Measurements from ENCODE around the gene SLAIN2.

The SLAIN2 gene

GRCh38 chr4:48347282-48347921, 6.1 kb downstream of the SLAIN2 start:
- no peak overlapping the region for H3K4me3 ChIP-seq (ENCODE audit: low read length)
- H3K9me3 ChIP-seq (replicated peaks; ENCODE audit: low read length), result no peaks in the 10 kb centered on the region
- H3K36me3 ChIP-seq (ENCODE audit: insufficient read depth, low read length), result no peaks in the 10 kb centered on the region
- H3K27me3 ChIP-seq (ENCODE audit: control insufficient read depth, insufficient read depth, low read length), result no peaks in the 10 kb centered on the region
- no peak overlapping the region for H3K4me2 ChIP-seq (ENCODE audit: low read length)
- H3K9ac ChIP-seq (ENCODE audit: low read depth, low read length), result no peak overlapping the region
- peaks cover 36% of the 10 kb centered on the region for H3K4me1 ChIP-seq (ENCODE audit: control insufficient read depth, insufficient read depth, low read length)

- Histone ChIP-seq H3K4me3 (ENCODE audit: low read length) (no peak overlapping the region), H3K4me2 (ENCODE audit: low read length) (no peak overlapping the region), H3K27me3 (ENCODE audit: control insufficient read depth, insufficient read depth, low read length) (no peaks in the 10 kb centered on the region), H3K36me3 (ENCODE audit: insufficient read depth, low read length) (no peaks in the 10 kb centered on the region), H3K9me3 (replicated peaks; ENCODE audit: low read length) (no peaks in the 10 kb centered on the region), H3K4me1 (ENCODE audit: control insufficient read depth, insufficient read depth, low read length) (peaks cover 16% of the 10 kb centered on the region), H3K9ac (ENCODE audit: low read depth, low read length) (no peak overlapping the region)
These were observed 9.5 kb downstream of the SLAIN2 start for GRCh38 chr4:48350871-48351270.

- H3K4me2 ChIP-seq (ENCODE audit: low read length), result no peak overlapping the region
- no peak overlapping the region for H3K4me3 ChIP-seq (ENCODE audit: low read length)
- no peak overlapping the region for H3K9ac ChIP-seq (ENCODE audit: low read depth, low read length)
- no peaks in the 10 kb centered on the region for H3K9me3 ChIP-seq (replicated peaks; ENCODE audit: low read length)
- peaks cover 7% of the 10 kb centered on the region for H3K4me1 ChIP-seq (ENCODE audit: control insufficient read depth, insufficient read depth, low read length)
- no peaks in the 10 kb centered on the region for H3K36me3 ChIP-seq (ENCODE audit: insufficient read depth, low read length)
- no peaks in the 10 kb centered on the region for H3K27me3 ChIP-seq (ENCODE audit: control insufficient read depth, insufficient read depth, low read length)
These were observed 11.5 kb downstream of the SLAIN2 start for GRCh38 chr4:48352793-48353192.

GRCh38 chr4:48356355-48356754, 15.0 kb downstream of the SLAIN2 start:
- Histone ChIP-seq H3K9ac (ENCODE audit: low read depth, low read length) (no peak overlapping the region), H3K4me1 (ENCODE audit: control insufficient read depth, insufficient read depth, low read length) (peaks cover 21% of the 10 kb centered on the region), H3K36me3 (ENCODE audit: insufficient read depth, low read length) (no peaks in the 10 kb centered on the region), H3K27me3 (ENCODE audit: control insufficient read depth, insufficient read depth, low read length) (no peaks in the 10 kb centered on the region), H3K9me3 (replicated peaks; ENCODE audit: low read length) (no peaks in the 10 kb centered on the region), H3K4me2 (ENCODE audit: low read length) (no peak overlapping the region), H3K4me3 (ENCODE audit: low read length) (no peak overlapping the region)

GRCh38 chr4:48360285-48361011, 19.1 kb downstream of the SLAIN2 start:
- H3K4me3 ChIP-seq (ENCODE audit: low read length), result no peak overlapping the region
- no peaks in the 10 kb centered on the region for H3K27me3 ChIP-seq (ENCODE audit: control insufficient read depth, insufficient read depth, low read length)
- H3K4me2 ChIP-seq (ENCODE audit: low read length), result peak overlapping the region; percentile 40
- peaks cover 23% of the 10 kb centered on the region for H3K4me1 ChIP-seq (ENCODE audit: control insufficient read depth, insufficient read depth, low read length)
- H3K9me3 ChIP-seq (replicated peaks; ENCODE audit: low read length), result no peaks in the 10 kb centered on the region
- no peaks in the 10 kb centered on the region for H3K36me3 ChIP-seq (ENCODE audit: insufficient read depth, low read length)
- peak overlapping the region; percentile 3 for H3K9ac ChIP-seq (ENCODE audit: low read depth, low read length)

- H3K9me3 ChIP-seq (replicated peaks; ENCODE audit: low read length), result no peaks in the 10 kb centered on the region
- H3K36me3 ChIP-seq (ENCODE audit: insufficient read depth, low read length), result no peaks in the 10 kb centered on the region
- H3K9ac ChIP-seq (ENCODE audit: low read depth, low read length), result peak overlapping the region; percentile 3
- H3K27me3 ChIP-seq (ENCODE audit: control insufficient read depth, insufficient read depth, low read length), result no peaks in the 10 kb centered on the region
- H3K4me1 ChIP-seq (ENCODE audit: control insufficient read depth, insufficient read depth, low read length), result peaks cover 23% of the 10 kb centered on the region
- H3K4me3 ChIP-seq (ENCODE audit: low read length), result no peak overlapping the region
- peak overlapping the region; percentile 40 for H3K4me2 ChIP-seq (ENCODE audit: low read length)
These were observed 19.7 kb downstream of the SLAIN2 start for GRCh38 chr4:48361012-48361400.

- peaks cover 11% of the 10 kb centered on the region for H3K4me1 ChIP-seq (ENCODE audit: control insufficient read depth, insufficient read depth, low read length)
- no peaks in the 10 kb centered on the region for H3K9me3 ChIP-seq (replicated peaks; ENCODE audit: low read length)
- H3K36me3 ChIP-seq (ENCODE audit: insufficient read depth, low read length), result no peaks in the 10 kb centered on the region
- H3K27me3 ChIP-seq (ENCODE audit: control insufficient read depth, insufficient read depth, low read length), result no peaks in the 10 kb centered on the region
- H3K9ac ChIP-seq (ENCODE audit: low read depth, low read length), result no peak overlapping the region
- H3K4me3 ChIP-seq (ENCODE audit: low read length), result no peak overlapping the region
- H3K4me2 ChIP-seq (ENCODE audit: low read length), result no peak overlapping the region
These were observed 25.3 kb downstream of the SLAIN2 start for GRCh38 chr4:48366611-48367010.

GRCh38 chr4:48367016-48367415, 25.7 kb downstream of the SLAIN2 start:
- H3K4me3 ChIP-seq (ENCODE audit: low read length), result no peak overlapping the region
- H3K27me3 ChIP-seq (ENCODE audit: control insufficient read depth, insufficient read depth, low read length), result no peaks in the 10 kb centered on the region
- H3K9ac ChIP-seq (ENCODE audit: low read depth, low read length), result no peak overlapping the region
- no peaks in the 10 kb centered on the region for H3K9me3 ChIP-seq (replicated peaks; ENCODE audit: low read length)
- H3K4me2 ChIP-seq (ENCODE audit: low read length), result no peak overlapping the region
- no peaks in the 10 kb centered on the region for H3K36me3 ChIP-seq (ENCODE audit: insufficient read depth, low read length)
- H3K4me1 ChIP-seq (ENCODE audit: control insufficient read depth, insufficient read depth, low read length), result peaks cover 9% of the 10 kb centered on the region

- Histone ChIP-seq H3K27me3 (ENCODE audit: control insufficient read depth, insufficient read depth, low read length) (no peaks in the 10 kb centered on the region), H3K36me3 (ENCODE audit: insufficient read depth, low read length) (no peaks in the 10 kb centered on the region), H3K4me3 (ENCODE audit: low read length) (no peak overlapping the region), H3K9me3 (replicated peaks; ENCODE audit: low read length) (no peaks in the 10 kb centered on the region), H3K9ac (ENCODE audit: low read depth, low read length) (no peak overlapping the region), H3K4me2 (ENCODE audit: low read length) (no peak overlapping the region), H3K4me1 (ENCODE audit: control insufficient read depth, insufficient read depth, low read length) (peaks cover 9% of the 10 kb centered on the region)
These were observed 27.1 kb downstream of the SLAIN2 start for GRCh38 chr4:48368389-48368788.

GRCh38 chr4:48369248-48369647, 27.9 kb downstream of the SLAIN2 start:
- H3K4me3 ChIP-seq (ENCODE audit: low read length), result no peak overlapping the region

GRCh38 chr4:48369771-48370170, 28.4 kb downstream of the SLAIN2 start:
- Histone ChIP-seq H3K27me3 (ENCODE audit: control insufficient read depth, insufficient read depth, low read length) (no peaks in the 10 kb centered on the region), H3K36me3 (ENCODE audit: insufficient read depth, low read length) (no peaks in the 10 kb centered on the region), H3K9ac (ENCODE audit: low read depth, low read length) (no peak overlapping the region)

More at GRCh38 chr4:48369248-48369647, 27.9 kb downstream of the SLAIN2 start:
- H3K27me3 ChIP-seq (ENCODE audit: control insufficient read depth, insufficient read depth, low read length), result no peaks in the 10 kb centered on the region
- no peaks in the 10 kb centered on the region for H3K9me3 ChIP-seq (replicated peaks; ENCODE audit: low read length)
- no peak overlapping the region for H3K4me2 ChIP-seq (ENCODE audit: low read length)
- no peaks in the 10 kb centered on the region for H3K36me3 ChIP-seq (ENCODE audit: insufficient read depth, low read length)
- peaks cover 9% of the 10 kb centered on the region for H3K4me1 ChIP-seq (ENCODE audit: control insufficient read depth, insufficient read depth, low read length)
- H3K9ac ChIP-seq (ENCODE audit: low read depth, low read length), result no peak overlapping the region

More at GRCh38 chr4:48369771-48370170, 28.4 kb downstream of the SLAIN2 start:
- H3K4me1 ChIP-seq (ENCODE audit: control insufficient read depth, insufficient read depth, low read length), result peaks cover 14% of the 10 kb centered on the region
- no peak overlapping the region for H3K4me3 ChIP-seq (ENCODE audit: low read length)
- no peak overlapping the region for H3K4me2 ChIP-seq (ENCODE audit: low read length)
- H3K9me3 ChIP-seq (replicated peaks; ENCODE audit: low read length), result no peaks in the 10 kb centered on the region

All from skeletal muscle satellite cell (primary cell).